GM19397 (cell line): Measurements from ENCODE around the gene KPNB1.

ENCODE experiments used
- ATAC-seq: cut with Tn5 transposase; IDR thresholded peaks from one replicate; pipeline ENCODE4 v1.9.1; 2021; ENCODE audit warnings: mild to moderate bottlenecking, moderate library complexity; ENCODE audit not compliant: unreplicated experiment

Gene KPNB1

GRCh38 chr17:47649153-47649971 is at the start of gene KPNB1:
Gene KPNB1 (plus strand): TSS chr17:47649919. CDS start chr17:47650245, 326 bp downstream.
- peak; percentile 79 for ATAC-seq

DNA sequence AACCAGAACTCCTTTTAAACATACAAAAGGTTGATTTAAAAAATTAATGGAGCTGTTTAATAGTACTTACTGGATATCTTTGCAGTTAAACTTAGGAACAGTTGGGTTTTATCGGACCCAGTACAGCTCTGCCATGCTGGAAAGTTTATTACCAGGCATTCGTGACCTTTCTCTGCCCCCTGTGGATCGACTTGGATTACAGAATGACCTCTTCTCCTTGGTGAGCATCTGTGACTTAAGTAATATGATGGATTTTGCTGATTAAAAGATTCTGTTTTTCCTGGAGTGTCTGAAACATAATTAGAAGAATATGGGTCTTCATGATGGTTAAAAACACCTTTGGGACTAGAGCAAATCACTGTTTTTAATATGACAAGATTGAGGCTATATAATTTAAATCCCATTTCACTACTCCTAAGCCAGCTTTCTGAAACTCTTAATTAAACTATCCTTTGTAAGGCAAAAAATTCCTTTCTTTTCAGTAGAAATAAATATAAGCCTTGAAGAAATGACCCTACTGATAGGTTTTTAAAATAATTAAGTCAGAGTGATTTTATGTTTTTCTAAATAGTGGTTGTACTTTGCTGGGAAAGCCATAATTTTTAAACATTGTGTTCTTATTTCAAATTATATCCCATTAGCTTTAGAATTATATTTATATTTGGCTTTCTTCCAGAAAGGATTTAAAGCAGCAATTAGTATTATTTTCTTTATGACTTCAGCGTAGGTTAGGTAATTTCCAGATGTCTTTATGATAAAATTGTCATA is 45.7 kb upstream of the KPNB1 start:
- ATAC-seq, result no peak

GRCh38 chr17:47604598-47604927 is 45.2 kb upstream of the KPNB1 start:
- ATAC-seq, result no peak

- no peak for ATAC-seq
Observed at GRCh38 chr17:47605011-47605410, 44.7 kb upstream of the KPNB1 start.

- ATAC-seq, result no peak
Observed at GRCh38 chr17:47607481-47607880, 42.2 kb upstream of the KPNB1 start.

- no peak for ATAC-seq
Observed at GRCh38 chr17:47611372-47612350, 38.1 kb upstream of the KPNB1 start.

DNA sequence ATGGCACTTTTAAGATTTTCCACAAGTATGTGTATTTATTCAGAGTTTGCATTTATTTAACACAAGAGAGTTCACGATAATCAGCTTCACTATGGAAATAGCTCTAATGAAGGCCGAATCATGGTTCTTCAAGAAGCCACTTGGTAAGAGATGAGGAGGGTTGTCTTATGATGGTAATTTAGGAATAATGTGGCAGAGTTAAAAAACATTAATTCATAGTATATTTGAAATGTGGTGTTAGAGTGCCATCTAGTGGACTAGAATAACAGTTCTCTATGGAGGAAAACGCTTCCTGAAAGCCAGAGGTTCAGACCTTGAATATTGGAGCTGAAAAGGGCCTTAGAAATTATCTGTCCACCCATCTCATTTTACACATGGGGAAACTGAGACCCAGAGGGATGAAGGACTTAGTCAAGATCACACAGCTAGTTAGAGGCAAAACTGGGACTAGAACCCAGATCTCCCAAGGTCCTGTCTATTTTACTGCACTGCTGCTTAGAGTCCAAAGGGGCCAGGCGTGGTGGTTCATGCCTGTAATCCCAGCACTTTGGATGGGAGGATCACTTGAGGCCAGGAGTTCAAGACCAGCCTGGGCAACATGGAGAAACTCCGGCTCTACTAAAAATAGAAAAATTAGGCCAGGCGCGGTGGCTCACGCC is 33.8 kb upstream of the KPNB1 start:
- no peak for ATAC-seq

GRCh38 chr17:47618410-47618809 is 31.3 kb upstream of the KPNB1 start:
- ATAC-seq, result no peak

DNA sequence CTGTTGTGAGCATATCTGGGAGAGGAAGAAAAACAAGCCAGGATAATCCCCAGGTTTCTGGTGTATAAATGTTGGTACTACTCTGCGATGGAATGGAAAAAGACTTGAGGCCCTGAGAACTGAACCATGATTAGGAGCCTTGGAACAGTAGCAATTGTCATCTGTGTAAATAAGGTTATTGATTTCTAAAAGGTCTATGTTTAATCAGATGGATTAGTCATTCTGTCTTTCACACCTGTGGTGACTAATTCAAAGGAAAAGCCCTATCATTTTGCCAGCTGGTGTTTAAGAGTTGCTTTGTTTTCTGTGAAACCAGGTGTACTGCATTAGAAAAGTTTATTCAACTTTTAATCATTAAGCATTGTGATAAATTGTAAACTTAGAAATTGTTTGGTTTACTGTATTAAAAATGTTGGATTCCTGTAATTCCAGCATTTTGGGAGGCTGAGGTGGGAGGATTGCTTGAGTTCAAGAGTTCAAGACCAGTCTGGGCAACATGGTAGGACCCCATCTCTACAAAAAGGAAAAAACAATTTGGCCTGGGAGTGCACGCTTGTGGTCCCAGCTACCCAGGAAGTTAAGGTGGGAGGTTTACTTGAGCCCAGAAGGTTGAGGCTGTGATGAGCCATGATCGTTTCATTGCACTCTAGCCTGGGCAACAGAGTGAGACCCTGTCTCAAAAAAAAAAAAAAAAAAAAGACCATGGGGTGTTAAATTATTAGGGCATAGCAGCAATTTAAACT is 29.0 kb upstream of the KPNB1 start:
- ATAC-seq, result no peak

- no peak for ATAC-seq
Observed at GRCh38 chr17:47621293-47622179, 28.2 kb upstream of the KPNB1 start.

GRCh38 chr17:47622180-47622549 is 27.6 kb upstream of the KPNB1 start:
- no peak for ATAC-seq

DNA sequence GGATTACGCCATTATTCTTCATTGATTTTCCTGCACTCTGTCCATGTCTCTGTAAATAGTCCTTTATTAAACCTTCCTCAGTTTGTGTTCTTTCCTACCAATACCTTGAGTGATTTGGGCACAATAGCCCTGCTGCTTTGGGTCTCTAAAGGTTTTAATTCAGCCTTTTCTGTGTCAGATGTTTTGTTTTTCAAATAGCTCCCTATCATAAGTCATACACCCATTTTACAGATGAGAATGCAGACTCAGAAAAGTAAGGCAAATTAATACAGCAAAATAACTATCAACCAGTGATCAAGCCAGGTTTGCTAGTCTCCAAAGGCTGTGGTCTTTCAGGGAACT is 25.0 kb upstream of the KPNB1 start:
- no peak for ATAC-seq

DNA sequence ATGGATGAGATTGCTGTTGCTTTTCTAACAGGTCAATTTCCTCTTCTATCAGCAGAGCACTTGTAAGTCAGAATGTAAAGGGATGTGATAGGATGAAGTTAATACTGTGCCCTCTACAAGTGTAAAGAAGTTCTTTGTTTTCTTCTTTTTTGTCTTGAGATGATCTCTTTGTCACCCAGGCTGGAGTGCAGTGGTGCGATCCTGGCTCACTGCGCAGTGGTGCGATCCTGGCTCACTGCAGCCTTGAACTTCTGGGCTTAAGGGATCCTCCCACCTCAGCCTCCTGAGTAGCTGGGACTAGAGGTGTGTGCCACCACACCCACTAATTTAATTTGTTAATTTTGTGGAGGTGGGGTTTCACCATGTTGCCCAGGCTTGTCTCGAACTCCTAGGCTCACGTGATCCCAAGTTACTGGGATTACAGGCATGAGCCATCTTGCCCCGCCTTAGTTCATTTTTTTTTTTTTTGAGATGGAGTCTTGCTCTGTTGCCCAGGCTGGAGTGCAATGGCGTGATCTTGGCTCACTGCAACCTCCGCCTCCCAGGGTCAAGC is 21.6 kb upstream of the KPNB1 start:
- no peak for ATAC-seq

DNA sequence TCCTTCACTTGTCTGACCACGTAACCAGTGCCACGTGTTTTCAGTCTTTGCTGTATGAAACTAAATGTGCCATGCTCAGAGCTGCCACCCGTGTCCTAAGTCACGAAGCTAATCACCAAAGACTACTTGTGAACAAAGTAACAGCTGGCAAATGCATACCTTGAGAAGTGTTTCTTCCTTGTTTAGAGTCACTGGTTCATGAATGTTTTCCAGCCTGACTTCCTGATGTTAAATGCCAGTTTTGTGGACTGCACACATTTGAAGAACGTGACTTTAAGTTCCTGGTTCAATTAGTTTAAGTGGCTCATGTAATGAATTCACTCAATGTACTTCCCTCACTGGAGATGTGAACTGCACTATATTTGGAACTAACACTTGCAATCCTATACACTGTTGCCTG is 19.9 kb upstream of the KPNB1 start:
- no peak for ATAC-seq

DNA sequence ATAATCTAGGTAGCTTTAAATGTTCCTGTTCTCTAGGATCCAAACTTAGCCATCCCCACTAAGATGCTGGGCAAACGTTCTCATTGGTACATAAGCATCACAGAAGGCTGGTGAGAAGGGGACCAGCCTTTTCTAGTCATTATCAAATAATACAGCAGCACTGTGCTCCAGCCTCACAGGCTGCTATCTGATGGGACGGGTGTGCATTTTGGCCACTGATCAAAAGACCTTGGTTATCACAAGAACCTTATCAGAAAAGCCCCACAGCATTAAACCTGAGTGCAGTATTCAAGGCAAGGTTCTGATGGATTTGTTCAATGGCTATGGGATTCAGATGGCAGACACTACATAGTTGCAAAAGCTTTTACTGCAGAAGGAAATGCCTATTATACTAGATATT is 19.1 kb upstream of the KPNB1 start:
- ATAC-seq, result no peak

DNA sequence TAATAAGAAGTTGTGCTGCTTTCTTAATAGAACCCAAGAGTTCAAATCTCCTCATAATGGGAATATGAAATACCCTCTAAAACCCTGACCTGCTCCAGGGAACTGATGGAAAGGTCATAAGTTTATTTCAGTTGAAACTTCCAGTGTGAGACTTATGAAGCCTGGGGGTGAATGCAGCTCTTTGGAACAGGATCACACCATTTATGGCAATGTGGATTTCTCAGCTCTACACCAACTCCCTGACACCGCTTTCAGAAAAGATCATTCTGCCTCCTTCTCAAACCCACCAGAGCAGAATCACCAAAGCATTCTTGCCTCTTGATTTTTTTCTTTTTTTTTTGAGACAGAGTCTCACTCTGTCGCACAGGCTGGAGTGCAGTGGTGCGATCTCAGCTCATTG is 16.7 kb upstream of the KPNB1 start:
- ATAC-seq, result no peak

DNA sequence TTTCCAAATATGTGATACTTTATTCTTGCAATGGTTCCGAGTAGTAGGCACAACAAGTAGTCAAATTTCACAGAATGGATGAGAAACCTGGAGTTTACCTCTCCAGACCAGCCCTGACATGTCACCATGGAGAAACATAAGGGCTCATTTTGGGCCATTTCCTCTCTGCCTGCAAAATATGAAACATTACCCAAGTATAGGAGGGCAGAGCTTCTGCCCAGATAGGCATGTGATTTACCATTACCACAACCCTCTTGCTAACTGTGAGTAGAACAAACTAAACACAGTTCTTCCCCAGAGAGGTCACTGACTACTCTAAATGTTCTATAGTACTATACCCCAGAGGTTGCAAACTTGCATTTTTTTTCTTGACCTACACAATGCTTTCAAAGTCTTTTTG is 15.7 kb upstream of the KPNB1 start:
- no peak for ATAC-seq

DNA sequence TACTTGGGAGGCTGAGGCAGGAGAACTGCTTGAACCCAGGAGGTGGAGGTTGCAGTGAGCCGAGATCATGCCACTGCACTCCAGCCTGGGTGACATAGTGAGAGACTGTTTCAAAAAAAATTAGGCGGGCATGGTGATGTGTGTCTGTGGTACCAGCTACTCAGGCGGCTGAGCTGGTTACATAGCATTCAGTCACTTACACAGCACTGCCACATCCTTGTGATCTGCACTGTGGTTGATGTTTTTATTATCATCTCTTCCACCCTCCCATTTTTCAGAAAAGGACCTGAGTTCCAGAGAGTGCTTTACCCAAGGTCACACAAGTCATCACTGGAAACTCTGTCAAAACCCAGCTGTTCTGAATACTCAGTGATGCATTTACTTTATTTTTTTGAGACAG is 14.8 kb upstream of the KPNB1 start:
- ATAC-seq, result no peak

DNA sequence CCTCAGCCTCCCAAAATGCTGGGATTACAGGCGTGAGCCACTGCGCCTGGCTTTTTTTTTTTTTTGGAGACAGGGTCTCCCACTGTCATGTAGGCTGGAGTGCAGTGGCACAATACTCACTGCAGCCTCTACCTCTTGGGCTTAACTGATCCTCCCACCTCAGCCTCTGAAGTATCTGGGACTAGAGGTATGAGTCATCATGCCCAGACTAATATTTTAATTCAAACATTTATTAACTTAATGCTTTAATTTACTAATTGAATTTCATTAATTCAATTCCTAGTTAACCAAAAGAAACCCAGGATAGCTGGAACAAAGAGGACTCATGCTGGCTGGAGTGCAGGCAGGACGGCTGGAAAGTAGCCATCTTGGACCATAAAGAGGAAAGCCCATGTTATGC is 14.0 kb upstream of the KPNB1 start:
- ATAC-seq, result no peak
